Stimulated activated naive CD8-positive, alpha-beta T cell treated with anti-CD3 and anti-CD28 coated beads, Interleukin-15, amount 100 ng/mL, for 72 hours (primary cell): ENCODE data around the gene THEM5.

ENCODE experiments used
- ATAC-seq: fragments of 150-1000 bp; cut with Tn5 transposase; 2 replicates; pipeline ENCODE4 v1.10.0; 2021; ENCODE audit warnings: mild to moderate bottlenecking, moderate library complexity
- DNase-seq, 2 donors: peaks; one replicate each; pipeline ENCODE4 v3.0.0; 2021 to 2022
- H3K27ac Mint-ChIP-seq, 2 donors: one replicate each; pipeline ENCODE4 v1.8.0; 2022; ENCODE audit warnings: mild to moderate bottlenecking in 2 of 2, mixed read lengths in 2 of 2, moderate library complexity in 2 of 2
- H3K27me3 Mint-ChIP-seq: one replicate; pipeline ENCODE4 v1.8.0; 2022; ENCODE audit warnings: mixed read lengths
- H3K4me1 Mint-ChIP-seq: one replicate; pipeline ENCODE4 v1.8.0; 2022; ENCODE audit warnings: mild to moderate bottlenecking, mixed read lengths
- H3K4me3 Mint-ChIP-seq, 2 donors: one replicate each; pipeline ENCODE4 v1.8.0; 2022; ENCODE audit warnings: mild to moderate bottlenecking in 2 of 2, mixed read lengths in 2 of 2, moderate library complexity in 1 of 2
- H3K9me3 Mint-ChIP-seq, 2 donors: one replicate each; pipeline ENCODE4 v1.8.0; 2022; ENCODE audit warnings: mixed read lengths in 2 of 2

Gene THEM5

DNA sequence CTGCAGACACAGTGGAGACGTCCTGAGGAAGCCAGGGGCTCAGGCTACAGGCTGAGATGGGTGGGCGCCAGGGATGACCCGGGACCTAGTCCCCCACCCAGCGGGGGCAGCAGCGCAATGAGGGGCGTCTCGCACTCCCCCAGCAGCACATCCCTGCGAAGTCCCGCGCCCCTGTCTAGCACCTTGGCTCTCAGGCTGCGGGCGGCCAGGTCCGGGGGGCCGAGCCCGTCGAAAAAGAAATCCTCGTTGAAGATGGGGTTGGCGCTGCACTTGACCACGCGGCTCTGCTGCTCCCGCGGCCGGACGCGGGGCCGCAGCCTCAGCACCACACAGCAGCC lies 15.7 kb downstream of the THEM5 start:
- no peaks in the 10 kb centered on the region for H3K9me3 Mint-ChIP-seq
- ATAC-seq: peak; percentile 1
- no peak for DNase-seq
- no peaks in the 10 kb centered on the region for H3K27me3 Mint-ChIP-seq
- peaks cover 68% of the 10 kb centered on the region for H3K4me1 Mint-ChIP-seq
- H3K27ac Mint-ChIP-seq: peak overlapping the region; percentile 95 to 99
- H3K4me3 Mint-ChIP-seq: peak overlapping the region; percentile 91 to 94

DNA sequence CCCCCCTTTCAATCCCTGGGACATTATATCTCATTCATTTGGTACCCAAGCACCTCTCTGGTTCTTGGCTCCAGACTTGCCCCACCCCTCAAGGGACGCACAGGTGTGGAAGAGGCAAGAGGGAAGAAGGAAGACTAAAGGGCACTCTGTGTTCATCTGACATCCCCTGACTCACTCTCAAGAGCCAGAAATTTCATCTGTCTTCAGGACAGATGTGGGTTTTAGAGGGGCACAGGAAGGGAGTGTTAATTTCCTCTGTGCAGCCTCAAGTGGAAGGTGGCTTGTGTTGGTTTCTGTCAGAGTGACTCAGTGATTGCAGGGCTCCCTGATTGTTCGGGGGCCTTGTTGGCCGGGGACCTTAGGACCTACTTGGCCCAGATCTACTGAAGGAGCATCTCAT lies 16.3 kb downstream of the THEM5 start:
- DNase-seq (peak; percentile 42 to 61), ATAC-seq (peak; percentile 54)
- H3K9me3 Mint-ChIP-seq: no peaks in the 10 kb centered on the region
- peak overlapping the region; percentile 95 to 99 for H3K27ac Mint-ChIP-seq
- no peaks in the 10 kb centered on the region for H3K27me3 Mint-ChIP-seq
- H3K4me1 Mint-ChIP-seq: peaks cover 75% of the 10 kb centered on the region
- H3K4me3 Mint-ChIP-seq: peak overlapping the region; percentile 91 to 94

DNA sequence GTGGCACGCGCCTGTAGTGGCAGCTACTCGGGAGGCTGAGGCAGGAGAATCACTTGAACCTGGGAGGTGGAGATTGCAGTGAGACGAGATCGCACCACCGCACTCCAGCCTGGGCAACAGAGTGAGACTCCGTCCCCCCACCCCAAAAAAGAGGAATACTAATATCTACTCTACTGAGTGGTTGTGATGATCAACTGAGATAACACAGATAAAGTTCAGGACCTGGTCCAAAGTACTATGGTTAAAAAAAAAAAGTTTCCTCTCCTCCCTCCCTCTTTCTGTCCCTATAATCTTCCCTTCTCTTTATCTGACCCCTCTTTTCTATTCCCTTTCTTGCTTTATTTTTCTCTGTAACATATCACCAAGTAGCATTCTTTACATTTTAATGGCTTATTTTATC lies 17.9 kb downstream of the THEM5 start:
- DNase-seq (no peak), ATAC-seq (no peak)
- Mint-ChIP-seq H3K4me1 (peaks cover 83% of the 10 kb centered on the region), H3K4me3 (no peak overlapping the region), H3K27ac (no peak overlapping the region), H3K9me3 (no peaks in the 10 kb centered on the region), H3K27me3 (no peaks in the 10 kb centered on the region)

DNA sequence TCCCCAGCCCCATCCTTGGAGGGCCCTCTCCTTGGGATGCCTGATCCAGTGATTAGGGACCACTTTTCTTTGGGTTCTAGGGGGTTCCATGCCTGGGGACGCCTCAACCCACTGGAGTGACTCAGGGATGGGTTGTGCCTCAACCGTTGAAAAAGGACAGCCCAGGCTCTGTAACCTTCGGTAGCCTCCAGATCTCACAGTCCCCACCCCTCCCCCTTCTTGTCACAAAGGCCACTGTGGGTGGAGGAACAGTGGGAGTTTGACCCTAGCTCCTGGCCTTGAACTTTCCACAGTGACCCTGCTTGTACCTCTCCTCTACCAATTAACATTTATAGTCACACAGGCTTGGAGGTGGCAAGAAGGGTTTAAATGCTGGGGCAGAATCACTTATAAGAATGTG lies 19.3 kb downstream of the THEM5 start:
- H3K9me3 Mint-ChIP-seq: no peaks in the 10 kb centered on the region
- no peak for DNase-seq
- H3K27ac Mint-ChIP-seq: no peak overlapping the region
- no peak for ATAC-seq
- no peaks in the 10 kb centered on the region for H3K27me3 Mint-ChIP-seq
- peaks cover 83% of the 10 kb centered on the region for H3K4me1 Mint-ChIP-seq
- no peak overlapping the region for H3K4me3 Mint-ChIP-seq

DNA sequence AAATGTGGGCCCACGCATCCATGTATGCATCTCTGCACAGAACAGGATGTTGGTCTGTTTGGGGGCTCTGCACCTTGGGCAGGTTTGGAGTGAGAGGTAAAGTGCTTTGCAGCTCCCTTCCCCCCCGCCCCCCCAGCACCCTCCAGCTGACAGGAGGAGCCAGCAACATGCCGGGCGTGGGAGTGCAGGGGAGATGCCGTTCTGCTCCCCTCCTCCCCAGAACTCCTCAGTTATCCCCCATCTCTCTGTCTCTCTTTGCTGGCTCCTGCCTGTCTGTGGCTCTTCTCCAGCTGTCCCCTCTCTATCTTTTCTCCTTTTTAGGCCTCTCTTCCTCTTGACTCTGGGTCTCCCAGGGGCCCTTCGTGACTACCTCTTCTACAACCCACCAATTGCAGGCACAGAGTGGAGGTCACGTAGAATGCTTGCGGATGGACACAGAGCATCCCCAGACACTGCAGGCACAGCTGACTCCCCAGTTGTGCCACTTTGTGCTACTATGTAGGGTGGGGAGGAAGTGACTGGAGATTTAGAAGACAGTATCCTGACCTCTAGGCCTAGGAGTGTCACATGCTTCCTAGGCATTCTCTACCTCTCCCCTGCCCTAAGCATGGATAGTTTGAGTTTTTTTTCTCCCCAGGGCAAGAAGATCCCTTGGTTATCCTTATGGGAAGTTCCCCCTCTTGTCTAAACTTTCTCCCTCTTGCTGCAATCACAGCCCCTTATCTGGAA lies 20.2 kb downstream of the THEM5 start:
- Mint-ChIP-seq H3K4me3 (no peak overlapping the region), H3K4me1 (peaks cover 86% of the 10 kb centered on the region), H3K9me3 (no peaks in the 10 kb centered on the region), H3K27ac (no peak overlapping the region), H3K27me3 (no peaks in the 10 kb centered on the region)
- no peak for ATAC-seq
- no peak for DNase-seq

DNA sequence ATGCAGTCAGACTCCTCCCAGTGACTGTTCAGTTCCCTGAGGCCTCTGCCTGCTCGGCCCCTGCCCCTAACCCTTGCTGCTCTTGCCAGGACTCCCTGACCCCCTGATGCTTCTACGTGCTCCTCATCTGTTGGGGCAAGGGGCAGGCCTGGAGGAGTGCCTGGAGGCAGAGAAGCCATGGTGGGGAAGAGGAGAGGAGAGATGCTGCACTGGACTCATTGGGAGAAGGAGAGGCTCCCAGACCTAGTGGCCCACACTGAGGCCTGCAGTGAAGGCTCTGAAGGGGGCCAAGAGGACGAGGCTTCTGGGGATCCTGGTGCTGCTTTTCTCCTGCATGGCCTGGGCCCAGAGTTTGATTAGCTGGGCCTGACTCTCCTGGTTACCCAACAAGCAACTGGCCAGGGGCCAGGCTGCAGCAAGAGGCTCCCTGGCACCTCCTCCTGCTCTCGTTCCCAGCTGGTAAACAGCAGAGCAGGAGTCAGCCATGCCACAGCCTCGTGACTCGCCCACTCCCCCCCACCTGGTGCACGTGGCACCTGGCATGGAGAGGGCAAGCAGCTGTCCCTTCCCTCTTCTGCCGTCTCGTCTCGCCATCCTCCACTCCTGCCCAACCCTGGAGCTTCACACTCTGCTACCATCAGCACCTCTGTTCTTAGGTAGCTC lies 21.1 kb downstream of the THEM5 start:
- Mint-ChIP-seq H3K9me3 (no peaks in the 10 kb centered on the region), H3K27ac (no peak overlapping the region), H3K4me3 (no peak overlapping the region), H3K4me1 (peaks cover 89% of the 10 kb centered on the region), H3K27me3 (no peaks in the 10 kb centered on the region)
- DNase-seq (no peak), ATAC-seq (no peak)

DNA sequence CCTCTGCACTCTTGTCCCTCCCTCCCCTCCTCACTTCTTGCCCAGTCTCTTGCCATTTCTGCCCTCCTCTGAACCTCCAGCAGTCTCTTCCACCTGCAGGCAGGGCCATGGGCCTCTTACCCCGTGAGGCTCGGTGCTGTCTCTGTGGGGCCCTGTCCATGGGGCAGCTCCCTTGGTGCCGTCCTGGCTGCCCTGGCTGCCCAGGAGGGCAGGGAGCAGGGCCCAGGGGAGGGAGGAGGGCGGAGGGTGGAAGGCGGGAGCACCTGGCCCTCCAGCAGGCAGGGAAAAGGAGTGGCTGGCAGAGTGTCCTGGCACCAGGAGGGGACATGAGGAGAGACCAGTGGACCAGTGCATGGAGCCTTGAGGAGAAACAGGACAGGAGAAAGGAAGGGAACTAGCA lies 21.9 kb downstream of the THEM5 start, which contains the start of gene RORC:
TSS of gene RORC (minus strand) at position 198 of the 400 bp plus-strand sequence. CDS start at position 160, 38 bp downstream.
- H3K27me3 Mint-ChIP-seq: no peaks in the 10 kb centered on the region
- no peak for DNase-seq
- H3K4me1 Mint-ChIP-seq: peaks cover 86% of the 10 kb centered on the region
- no peak within 1 kb of the TSS for H3K4me3 Mint-ChIP-seq
- peak within 1 kb of the TSS in 1 of 2 donors; percentile 79 for H3K27ac Mint-ChIP-seq
- H3K9me3 Mint-ChIP-seq: no peaks in the 10 kb centered on the region
- no peak for ATAC-seq

DNA sequence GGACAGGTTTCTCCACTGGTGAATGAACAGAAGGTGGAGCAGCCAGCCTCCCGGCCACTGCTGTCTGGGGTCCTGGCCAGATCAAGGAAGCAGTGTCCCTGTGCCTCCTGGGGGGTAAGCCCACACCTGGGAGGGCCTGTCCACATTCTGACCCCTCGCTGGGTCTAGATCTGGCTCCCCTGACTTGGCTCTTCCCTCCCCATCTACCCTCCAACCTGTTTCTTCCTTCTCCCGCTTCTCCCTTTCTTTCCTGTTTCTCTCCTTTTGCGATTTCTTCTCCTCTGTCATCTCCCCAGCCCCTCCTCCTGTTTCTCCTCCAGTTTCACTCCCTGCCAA lies 22.3 kb downstream of the THEM5 start:
- no peaks in the 10 kb centered on the region for H3K27me3 Mint-ChIP-seq
- no peak for DNase-seq
- H3K4me3 Mint-ChIP-seq: no peak overlapping the region
- H3K9me3 Mint-ChIP-seq: no peaks in the 10 kb centered on the region
- H3K27ac Mint-ChIP-seq: peak overlapping the region in 1 of 2 donors; percentile 79
- H3K4me1 Mint-ChIP-seq: peaks cover 86% of the 10 kb centered on the region
- ATAC-seq: no peak

DNA sequence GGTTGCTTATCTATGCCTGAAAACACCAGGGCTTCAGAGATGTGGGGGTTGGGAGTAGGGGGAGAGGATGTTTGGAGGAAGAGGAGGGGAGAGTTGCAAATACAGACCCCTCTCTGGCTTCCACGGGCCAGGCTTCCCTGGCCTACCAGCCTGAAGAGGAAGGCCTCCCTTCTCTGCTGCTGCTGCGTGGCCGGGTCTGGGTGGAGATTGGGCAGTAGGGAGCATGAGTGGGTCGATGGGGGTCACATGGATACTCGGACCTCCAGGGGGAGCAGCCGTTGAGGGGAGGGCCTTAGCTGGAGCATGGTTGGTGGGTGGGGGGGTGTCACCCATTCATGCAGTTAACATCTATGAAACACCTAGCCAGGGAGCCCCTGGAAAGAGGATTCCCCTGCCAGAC lies 23.5 kb downstream of the THEM5 start:
- Mint-ChIP-seq H3K4me3 (no peak overlapping the region), H3K27me3 (no peaks in the 10 kb centered on the region), H3K9me3 (no peaks in the 10 kb centered on the region), H3K27ac (peak overlapping the region in 1 of 2 donors; percentile 9), H3K4me1 (peaks cover 95% of the 10 kb centered on the region)
- ATAC-seq (no peak), DNase-seq (no peak)

DNA sequence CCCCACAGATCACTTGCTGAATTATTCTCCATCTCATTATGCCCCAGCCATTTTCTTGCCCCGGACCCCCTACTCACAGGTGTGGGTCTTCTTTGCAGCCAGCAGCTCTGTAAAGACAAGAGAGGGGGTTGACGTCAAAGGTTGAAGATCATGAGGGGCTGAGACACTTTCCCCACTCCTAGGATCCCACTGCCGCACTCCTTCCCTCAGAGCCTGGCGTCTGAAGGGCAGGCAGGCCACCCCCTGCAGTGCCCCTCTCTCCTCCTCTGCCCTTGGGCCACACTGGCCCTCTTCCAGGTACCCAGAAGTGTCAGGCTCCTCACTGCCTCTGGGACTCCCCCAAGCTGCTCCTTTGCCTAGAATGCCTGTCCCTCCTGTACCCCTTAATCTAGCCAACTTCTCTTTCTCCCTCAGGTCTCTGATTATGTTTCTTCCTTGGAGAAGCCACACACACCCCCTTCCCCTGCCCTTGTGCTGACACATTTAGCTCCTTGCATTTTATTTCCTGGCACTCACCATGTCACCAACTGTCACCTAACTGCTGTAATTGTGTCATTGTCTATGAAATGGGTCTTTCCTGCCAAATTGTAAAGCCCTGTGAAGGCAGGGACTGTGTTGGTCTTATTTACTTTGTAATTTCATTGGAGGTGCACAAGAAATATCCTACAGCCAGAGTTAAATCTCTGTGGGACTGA lies 24.0 kb downstream of the THEM5 start:
- Mint-ChIP-seq H3K27me3 (no peaks in the 10 kb centered on the region), H3K27ac (peak overlapping the region in 1 of 2 donors; percentile 9), H3K4me3 (peak overlapping the region; percentile 40 to 65), H3K9me3 (no peaks in the 10 kb centered on the region), H3K4me1 (peaks cover 93% of the 10 kb centered on the region)
- DNase-seq: no peak
- ATAC-seq: peak; percentile 16

DNA sequence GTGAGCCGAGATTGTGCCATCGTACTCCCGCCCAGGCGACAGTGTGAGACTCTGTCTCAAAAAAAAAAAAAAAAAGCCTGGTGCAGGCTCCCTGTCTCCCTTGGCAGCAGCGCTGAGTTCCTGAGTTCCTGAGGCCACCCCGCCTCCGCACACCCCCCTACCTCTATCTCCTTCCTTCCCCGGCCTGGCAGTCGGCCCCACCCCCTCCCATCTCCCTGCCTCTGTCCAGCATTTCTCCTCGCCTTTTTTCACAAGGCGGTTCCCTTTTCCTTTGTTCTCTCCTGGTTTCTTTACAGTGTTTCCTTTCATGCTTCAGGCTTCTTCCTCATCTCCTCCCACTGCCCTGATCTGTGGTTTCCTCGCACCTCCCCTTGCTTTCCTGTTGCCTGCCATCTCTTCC lies 24.6 kb downstream of the THEM5 start:
- Mint-ChIP-seq H3K27me3 (no peaks in the 10 kb centered on the region), H3K9me3 (no peaks in the 10 kb centered on the region), H3K4me1 (peaks cover 88% of the 10 kb centered on the region), H3K27ac (peak overlapping the region in 1 of 2 donors; percentile 8), H3K4me3 (peak overlapping the region; percentile 40 to 65)
- ATAC-seq: no peak
- no peak for DNase-seq

DNA sequence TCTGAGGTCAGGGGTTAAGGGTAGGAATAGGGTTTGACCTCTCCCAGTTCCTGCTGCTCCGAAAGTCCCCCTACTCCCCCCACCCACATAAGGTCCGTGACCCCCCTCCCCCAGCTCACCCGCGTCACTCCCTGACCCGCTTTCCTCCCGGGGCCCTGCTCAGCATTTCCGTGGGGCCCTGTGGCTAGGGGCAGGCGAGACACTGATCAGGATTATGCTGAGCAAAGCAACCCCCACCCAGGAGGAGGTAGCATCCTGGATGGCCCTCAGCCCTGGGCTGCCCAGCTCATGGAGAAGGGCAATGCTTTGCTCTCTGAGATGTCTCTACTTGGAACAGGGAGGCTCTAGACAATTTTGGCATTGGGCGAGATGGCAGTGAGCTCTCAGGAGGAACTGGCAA lies 25.7 kb downstream of the THEM5 start:
- Mint-ChIP-seq H3K4me1 (peaks cover 81% of the 10 kb centered on the region), H3K27ac (no peak overlapping the region), H3K4me3 (peak overlapping the region in 1 of 2 donors; percentile 41), H3K9me3 (no peaks in the 10 kb centered on the region), H3K27me3 (no peaks in the 10 kb centered on the region)
- DNase-seq (no peak), ATAC-seq (no peak)

DNA sequence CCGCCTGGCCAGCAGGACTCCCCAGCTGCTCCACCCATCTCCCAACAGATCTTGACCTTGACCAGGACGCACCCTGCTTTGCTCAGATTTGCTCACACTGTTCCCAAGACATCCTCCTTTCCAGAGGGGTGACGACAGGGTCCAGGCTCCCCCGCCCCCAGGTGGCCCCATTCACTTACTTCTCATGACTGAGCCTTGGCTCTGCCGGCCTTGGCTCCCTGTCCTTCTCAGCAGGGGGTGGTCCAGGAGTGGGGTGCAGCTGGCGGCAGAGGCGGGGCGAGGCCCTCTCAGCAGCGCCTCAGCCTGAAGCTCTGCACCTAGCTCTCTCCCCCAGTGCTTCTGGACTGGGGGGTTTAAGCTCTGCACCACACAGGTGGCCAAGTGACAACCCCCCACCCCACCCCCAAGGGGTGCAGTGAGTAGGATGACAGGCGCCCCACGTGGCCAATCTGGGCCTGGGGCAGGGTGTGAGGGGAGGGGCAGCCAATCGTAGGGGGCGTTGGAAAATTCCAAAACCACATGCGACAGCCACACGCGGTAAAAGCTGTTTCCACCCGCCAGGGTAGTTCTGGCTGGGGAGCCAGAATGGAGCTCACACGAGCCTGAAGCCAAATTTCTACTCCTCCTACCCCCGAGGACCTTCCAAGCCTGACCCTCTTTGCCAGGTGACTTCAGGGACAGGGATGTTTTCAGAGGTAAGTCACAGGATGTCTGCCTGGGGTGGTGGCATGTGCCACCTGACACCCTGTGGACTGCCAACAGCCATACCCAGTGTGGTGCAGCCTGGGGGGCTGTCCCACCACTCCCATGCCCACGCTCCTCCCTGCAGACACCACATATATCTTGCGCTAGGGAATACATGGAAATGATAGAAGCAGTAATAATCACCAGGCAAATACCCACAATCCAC lies 27.5 kb downstream of the THEM5 start:
- no peak overlapping the region for H3K27ac Mint-ChIP-seq
- H3K4me3 Mint-ChIP-seq: no peak overlapping the region
- no peaks in the 10 kb centered on the region for H3K9me3 Mint-ChIP-seq
- ATAC-seq: no peak
- no peaks in the 10 kb centered on the region for H3K27me3 Mint-ChIP-seq
- H3K4me1 Mint-ChIP-seq: peaks cover 83% of the 10 kb centered on the region
- DNase-seq: no peak

DNA sequence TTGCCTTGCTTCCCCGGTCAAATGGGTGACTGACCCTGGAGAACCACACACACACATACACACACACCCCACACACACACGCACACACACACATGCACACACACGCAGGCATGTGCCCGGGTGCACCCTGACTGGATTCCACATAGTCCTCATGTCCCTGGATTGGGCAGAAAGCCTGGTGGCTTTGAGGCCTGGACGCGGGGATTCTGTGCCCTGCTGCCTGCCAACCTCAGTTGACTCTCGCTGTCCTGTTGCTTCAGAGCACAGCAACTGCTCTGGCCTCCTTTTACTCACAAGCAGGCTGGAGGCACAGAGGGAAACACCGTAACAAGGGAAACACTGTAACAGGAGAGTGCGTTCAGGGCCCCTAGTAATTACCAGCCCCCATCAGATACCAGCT lies 28.3 kb downstream of the THEM5 start:
- Mint-ChIP-seq H3K4me1 (peaks cover 83% of the 10 kb centered on the region), H3K4me3 (no peak overlapping the region), H3K27me3 (no peaks in the 10 kb centered on the region), H3K27ac (no peak overlapping the region), H3K9me3 (no peaks in the 10 kb centered on the region)
- ATAC-seq (no peak), DNase-seq (no peak)

DNA sequence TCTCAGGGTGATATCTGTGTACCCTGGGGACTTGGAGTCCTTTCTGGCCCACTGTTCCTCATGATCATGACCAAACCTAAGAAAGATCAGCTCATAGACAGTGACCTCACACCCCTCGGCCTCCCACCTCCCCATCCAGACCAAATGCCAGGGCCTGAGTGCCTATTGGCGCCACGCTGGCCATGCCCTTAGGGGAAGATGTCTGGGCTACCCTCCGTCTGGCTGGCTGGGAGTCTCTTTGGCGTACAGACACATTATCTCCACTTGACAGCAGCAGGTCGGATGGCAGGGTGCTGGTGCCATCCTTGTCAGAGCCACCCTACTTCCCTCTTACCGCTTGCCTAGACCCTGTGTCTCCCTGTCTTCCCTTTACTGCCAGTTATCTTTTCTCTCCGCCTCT lies 30.3 kb downstream of the THEM5 start:
- H3K4me3 Mint-ChIP-seq: no peak overlapping the region
- H3K27me3 Mint-ChIP-seq: no peaks in the 10 kb centered on the region
- H3K27ac Mint-ChIP-seq: no peak overlapping the region
- H3K9me3 Mint-ChIP-seq: no peaks in the 10 kb centered on the region
- DNase-seq: no peak
- H3K4me1 Mint-ChIP-seq: peaks cover 70% of the 10 kb centered on the region
- no peak for ATAC-seq
